NCI-H1417 (cell line): ENCODE data around the gene RIMBP2.
A peak's percentile ranks its signal among the peaks of the same experiment; 100 is the strongest.

ENCODE experiments used
- DNase-seq, 3 experiments: peaks; one replicate each; lab custom pipeline; 2025; lab: John Stamatoyannopoulos, UW

RIMBP2 gene

GRCh38 chr12:130440411-130441080, 275.6 kb downstream of the RIMBP2 start:
- DNase-seq: no peak

- no peak for DNase-seq
Observed at GRCh38 chr12:130439250-130439649, 276.8 kb downstream of the RIMBP2 start.

GRCh38 chr12:130438711-130439110, 277.4 kb downstream of the RIMBP2 start:
- DNase-seq: no peak

- DNase-seq: no peak
Observed at GRCh38 chr12:130438243-130438620, 277.9 kb downstream of the RIMBP2 start.

- DNase-seq: no peak
Observed at GRCh38 chr12:130437555-130438242, 278.4 kb downstream of the RIMBP2 start.

GRCh38 chr12:130436741-130437501, 279.2 kb downstream of the RIMBP2 start:
- no peak for DNase-seq

- no peak for DNase-seq
Observed at GRCh38 chr12:130435826-130436225, 280.3 kb downstream of the RIMBP2 start.

- no peak for DNase-seq
Observed at GRCh38 chr12:130435331-130435730, 280.8 kb downstream of the RIMBP2 start.

- DNase-seq: no peak
Observed at GRCh38 chr12:130434560-130434959, 281.5 kb downstream of the RIMBP2 start.

- no peak for DNase-seq
Observed at GRCh38 chr12:130433834-130434233, 282.3 kb downstream of the RIMBP2 start.

GRCh38 chr12:130433411-130433810, 282.7 kb downstream of the RIMBP2 start:
- no peak for DNase-seq

GRCh38 chr12:130431176-130431575, 284.9 kb downstream of the RIMBP2 start:
- no peak for DNase-seq

GRCh38 chr12:130429656-130430505, 286.2 kb downstream of the RIMBP2 start:
- no peak for DNase-seq

GRCh38 chr12:130428116-130428515, 288.0 kb downstream of the RIMBP2 start:
- DNase-seq: peak in 1 of 3 experiments; percentile 6

- DNase-seq: no peak
Observed at GRCh38 chr12:130427381-130427887, 288.7 kb downstream of the RIMBP2 start.

- DNase-seq: no peak
Observed at GRCh38 chr12:130425698-130426245, 290.3 kb downstream of the RIMBP2 start.

- no peak for DNase-seq
Observed at GRCh38 chr12:130424858-130425697, 291.0 kb downstream of the RIMBP2 start.

GRCh38 chr12:130423991-130424857, 291.9 kb downstream of the RIMBP2 start:
- DNase-seq: no peak

- DNase-seq: no peak
Observed at GRCh38 chr12:130423136-130423535, 293.0 kb downstream of the RIMBP2 start.

- DNase-seq: no peak
Observed at GRCh38 chr12:130422676-130423075, 293.4 kb downstream of the RIMBP2 start.
